SK-N-SH treated with all-trans-retinoic acid at 6 μM for 48 hours (cell line): ENCODE measurements around the gene C6orf120.

Experiments
- ARNTL ChIP-seq: fragments of 450-650 bp; formaldehyde crosslinking; IDR thresholded peaks from 2 replicates; pipeline ENCODE4 v1.5.0; 2020; ENCODE audit warnings: low read depth, mild to moderate bottlenecking, moderate library complexity, borderline replicate concordance
- ISL1 ChIP-seq: fragments of 250-450 bp; sonication (Bioruptor Pico); IDR thresholded peaks from 2 replicates; pipeline ENCODE4 v2.1.2; 2022; ENCODE audit warnings: mild to moderate bottlenecking, moderate library complexity
- PATZ1 ChIP-seq: fragments of 250-450 bp; sonication (Bioruptor Pico); IDR thresholded peaks from 2 replicates; pipeline ENCODE4 v1.8.0; 2020; ENCODE audit warnings: mild to moderate bottlenecking, moderate library complexity, borderline replicate concordance
- PPARA ChIP-seq: fragments of 250-450 bp; sonication (Bioruptor Pico); IDR thresholded peaks from 2 replicates; pipeline ENCODE4 v1.5.0; 2020; ENCODE audit warnings: mild to moderate bottlenecking, borderline replicate concordance
- TOX ChIP-seq: fragments of 250-450 bp; sonication (Bioruptor Pico); IDR thresholded peaks from 2 replicates; pipeline ENCODE4 v1.8.0; 2021; ENCODE audit warnings: mild to moderate bottlenecking, moderate library complexity, borderline replicate concordance

- no peak for TF ChIP-seq ARNTL (CRISPR knock-in tag)
- TF ChIP-seq PPARA, result no peak
- TF ChIP-seq PATZ1, result no peak
- no peak for TF ChIP-seq ISL1 (CRISPR knock-in tag)
- no peak for TF ChIP-seq TOX (CRISPR knock-in tag)
Measured at GRCh38 chr6:169663468-169663867, 38.5 kb upstream of the C6orf120 start.
